ENCODE measurements around the gene HGF. TPM values are rescaled to one million over a fixed set of nuclear protein-coding genes. Genes with fewer than 3 reads are reported as not detected.
"Not testable (repeated sequence)": the region's sequence is repeated elsewhere in the genome, so short reads cannot be mapped to it uniquely, and the experiment has no call there.

Gene HGF
- 10 to 100 TPM in 2 of 4 donors, 1 to 10 TPM in 2; 4.8 to 16.6 (median 9.7) TPM for total RNA-seq

DNA sequence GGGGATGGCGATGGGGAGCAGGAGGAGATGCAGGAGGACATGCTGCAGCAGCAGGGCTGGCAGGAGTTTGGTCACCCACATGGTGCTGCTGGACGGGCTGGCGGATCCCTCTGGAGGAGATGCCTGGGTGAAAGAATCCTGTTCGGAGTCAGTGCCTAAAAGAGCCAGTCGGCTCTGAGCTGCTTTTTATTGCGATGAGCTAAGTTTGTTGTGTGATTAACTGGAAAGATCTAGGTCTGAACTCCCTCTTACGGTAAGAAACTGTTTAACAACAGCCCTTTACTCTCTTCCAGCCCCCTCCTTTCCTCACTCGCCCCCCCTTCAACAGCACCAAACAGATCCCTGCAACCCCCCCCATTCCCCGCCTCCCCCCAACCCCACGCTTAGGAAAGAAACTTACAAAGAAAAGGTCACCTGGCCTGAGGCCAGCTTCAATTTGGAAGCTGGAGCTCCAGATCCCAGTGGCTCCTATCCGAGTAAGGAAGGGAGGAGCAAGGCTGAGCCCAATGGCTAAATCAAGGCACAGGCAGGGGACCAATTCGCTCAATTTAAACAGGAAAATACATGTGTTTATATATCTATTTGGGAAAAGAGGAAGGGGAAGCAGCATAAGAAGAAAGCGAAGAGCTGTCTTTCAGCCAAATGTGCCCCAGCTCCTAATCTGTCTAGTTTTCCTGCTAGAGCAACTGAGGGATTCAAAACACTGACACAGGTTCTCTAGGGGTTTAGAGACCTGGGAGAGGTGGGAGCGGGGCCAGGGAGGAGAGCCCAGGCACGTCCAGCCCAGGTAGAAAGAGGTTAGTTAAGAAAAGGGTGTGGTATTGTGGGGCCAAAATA is at the start of gene HGF:
HGF (minus strand) TSS at position 157 of the 837 bp plus-strand sequence; CDS start at position 81, 76 bp downstream.
- DNase-seq (ENCODE audit: low spot score) (peak; percentile 29), ATAC-seq (ENCODE audit: low FRiP score) (peak; percentile 89)
- TF ChIP-seq, protein P1, sequence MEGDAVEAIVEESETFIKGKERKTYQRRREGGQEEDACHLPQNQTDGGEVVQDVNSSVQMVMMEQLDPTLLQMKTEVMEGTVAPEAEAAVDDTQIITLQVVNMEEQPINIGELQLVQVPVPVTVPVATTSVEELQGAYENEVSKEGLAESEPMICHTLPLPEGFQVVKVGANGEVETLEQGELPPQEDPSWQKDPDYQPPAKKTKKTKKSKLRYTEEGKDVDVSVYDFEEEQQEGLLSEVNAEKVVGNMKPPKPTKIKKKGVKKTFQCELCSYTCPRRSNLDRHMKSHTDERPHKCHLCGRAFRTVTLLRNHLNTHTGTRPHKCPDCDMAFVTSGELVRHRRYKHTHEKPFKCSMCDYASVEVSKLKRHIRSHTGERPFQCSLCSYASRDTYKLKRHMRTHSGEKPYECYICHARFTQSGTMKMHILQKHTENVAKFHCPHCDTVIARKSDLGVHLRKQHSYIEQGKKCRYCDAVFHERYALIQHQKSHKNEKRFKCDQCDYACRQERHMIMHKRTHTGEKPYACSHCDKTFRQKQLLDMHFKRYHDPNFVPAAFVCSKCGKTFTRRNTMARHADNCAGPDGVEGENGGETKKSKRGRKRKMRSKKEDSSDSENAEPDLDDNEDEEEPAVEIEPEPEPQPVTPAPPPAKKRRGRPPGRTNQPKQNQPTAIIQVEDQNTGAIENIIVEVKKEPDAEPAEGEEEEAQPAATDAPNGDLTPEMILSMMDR (IDR thresholded peaks at IDR 0.05), result no peak

DNA sequence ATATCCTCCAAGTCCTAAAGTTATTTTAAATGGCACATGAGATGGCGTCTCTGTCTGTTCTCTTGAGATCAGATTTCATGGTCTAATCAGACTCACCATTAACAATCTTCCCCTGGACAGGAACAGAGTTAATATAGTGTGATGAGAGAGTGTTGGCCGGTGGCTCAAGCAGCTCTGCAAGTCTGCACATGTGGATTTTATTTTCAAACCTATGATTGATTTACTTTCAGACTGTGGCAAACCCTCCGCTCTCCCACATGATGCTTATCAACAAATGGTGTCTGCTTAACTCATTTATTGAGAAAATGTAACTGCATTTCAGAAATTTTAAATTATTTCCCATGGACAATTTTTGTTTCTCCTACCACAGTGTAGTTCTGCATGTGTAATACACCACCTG is 46.5 kb upstream of the HGF start:
- ATAC-seq (ENCODE audit: low FRiP score) (no peak), DNase-seq (ENCODE audit: low spot score) (no peak)
- TF ChIP-seq, protein P1 (IDR thresholded peaks at IDR 0.05), result no peak

DNA sequence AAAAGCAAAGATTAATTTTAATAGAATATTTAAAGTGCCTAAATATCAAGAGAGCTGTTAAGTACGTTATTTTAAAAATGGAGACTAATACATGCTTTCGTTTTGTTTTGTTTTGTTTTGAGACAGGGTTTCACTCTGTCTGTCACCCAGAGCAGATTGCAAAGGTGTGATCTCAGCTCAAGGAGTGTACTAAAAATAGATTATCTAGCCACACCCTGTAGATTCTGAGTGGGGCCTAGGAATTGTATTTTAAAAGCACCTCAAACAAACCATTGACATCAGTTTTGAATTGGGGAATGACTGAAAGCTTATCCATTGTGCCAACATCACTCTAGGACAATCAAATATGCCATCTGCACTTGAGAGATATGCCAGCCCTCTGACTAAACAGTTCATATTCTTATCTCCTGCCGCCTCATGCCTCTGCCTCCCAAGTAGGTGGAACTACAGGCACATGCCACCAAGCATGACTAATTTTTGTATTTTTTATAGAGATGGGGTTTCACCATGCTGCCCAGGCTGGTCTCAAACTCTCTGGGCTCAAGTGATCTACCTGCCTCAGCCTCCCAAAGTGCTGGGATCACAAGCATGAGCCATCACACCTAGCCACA is 43.1 kb upstream of the HGF start:
- not testable (repeated sequence) for ATAC-seq (ENCODE audit: low FRiP score); DNase-seq (ENCODE audit: low spot score)

DNA sequence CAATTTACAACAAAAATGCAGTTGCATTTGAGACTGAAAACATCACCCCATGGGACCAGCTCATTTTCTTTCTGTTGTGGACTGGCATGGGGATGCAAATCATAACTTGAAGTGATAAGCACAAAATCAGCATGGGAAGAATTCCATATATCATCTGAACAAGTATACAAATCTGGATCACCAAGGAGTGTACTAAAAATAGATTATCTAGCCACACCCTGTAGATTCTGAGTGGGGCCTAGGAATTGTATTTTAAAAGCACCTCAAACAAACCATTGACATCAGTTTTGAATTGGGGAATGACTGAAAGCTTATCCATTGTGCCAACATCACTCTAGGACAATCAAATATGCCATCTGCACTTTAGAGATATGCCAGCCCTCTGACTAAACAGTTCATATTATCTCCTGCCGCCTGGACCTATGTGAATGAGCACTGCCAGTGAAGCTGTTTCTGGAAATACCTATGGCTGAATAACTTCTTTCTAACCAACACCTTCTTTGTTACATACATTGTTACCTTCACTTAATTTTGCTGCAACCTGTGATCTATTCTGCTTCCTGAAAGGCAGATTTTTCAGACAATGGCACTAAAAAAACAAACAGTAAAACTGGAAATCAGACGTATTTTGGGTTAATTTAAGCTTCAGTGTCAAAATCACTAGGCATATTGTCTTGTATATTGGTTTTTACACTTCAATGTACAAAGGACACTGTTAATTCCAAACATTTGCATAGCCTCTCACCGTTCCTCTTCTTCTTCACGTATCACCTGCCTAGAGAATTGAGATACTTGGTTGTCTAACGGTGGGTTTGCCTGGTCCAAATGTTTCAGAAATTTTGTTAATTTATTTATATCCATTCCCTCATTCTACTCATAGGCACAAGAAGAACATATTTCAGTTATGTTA is 42.4 kb upstream of the HGF start:
- no peak for ATAC-seq (ENCODE audit: low FRiP score)
- DNase-seq (ENCODE audit: low spot score), result no peak
- TF ChIP-seq, protein P1 (IDR thresholded peaks at IDR 0.05), result no peak

DNA sequence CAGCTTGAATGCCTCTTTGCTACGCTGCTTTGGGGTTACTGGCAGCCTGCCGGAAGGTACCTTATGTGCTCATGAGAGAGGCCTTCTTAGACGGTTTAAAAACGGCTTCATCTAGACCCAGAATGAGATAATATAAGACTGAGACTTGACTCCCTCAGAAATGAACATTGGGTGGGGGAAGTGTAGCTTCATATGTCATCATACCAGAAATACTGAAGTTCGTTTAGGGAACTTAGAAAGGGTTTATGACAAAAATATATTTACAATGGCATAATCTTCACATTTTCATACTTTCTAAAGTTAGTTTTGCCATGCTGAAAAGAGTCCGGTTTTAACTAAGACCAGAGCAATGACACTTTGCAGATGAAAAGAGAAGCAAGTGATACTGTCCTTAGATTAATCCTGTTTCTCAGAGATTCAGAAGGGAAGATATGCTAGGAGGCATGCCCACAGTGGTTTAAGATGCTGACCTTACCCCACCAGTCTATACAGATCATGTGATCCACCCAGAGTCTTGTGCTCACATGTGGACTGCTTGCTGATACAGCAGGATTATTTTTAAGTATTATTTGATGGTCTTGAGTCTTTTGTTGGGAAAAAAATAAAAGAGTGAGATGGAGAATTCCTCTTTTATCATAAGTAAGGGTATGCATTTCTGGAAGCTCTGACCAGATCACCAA is 40.8 kb upstream of the HGF start:
- TF ChIP-seq, protein P1 (IDR thresholded peaks at IDR 0.05), result no peak
- DNase-seq (ENCODE audit: low spot score) (no peak), ATAC-seq (ENCODE audit: low FRiP score) (no peak)

DNA sequence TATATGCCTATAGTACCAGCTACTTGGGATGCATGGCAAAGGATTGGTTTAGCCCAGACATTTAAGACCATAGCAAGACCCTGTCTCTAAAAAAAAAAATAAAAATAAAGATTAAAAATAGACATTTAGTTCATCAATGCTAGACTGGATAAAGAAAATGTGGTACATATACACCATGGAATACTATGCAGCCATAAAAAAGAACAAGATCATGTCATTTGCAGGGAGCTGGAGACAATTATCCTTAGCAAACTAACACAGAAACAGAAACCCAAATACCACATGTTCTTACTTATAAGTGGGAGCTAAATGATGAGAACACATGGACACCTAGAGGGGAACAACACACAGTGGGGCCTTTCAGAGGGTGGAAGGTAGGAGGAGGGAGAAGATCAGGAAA is 38.5 kb upstream of the HGF start:
- ATAC-seq (ENCODE audit: low FRiP score); DNase-seq (ENCODE audit: low spot score): not testable (repeated sequence)

DNA sequence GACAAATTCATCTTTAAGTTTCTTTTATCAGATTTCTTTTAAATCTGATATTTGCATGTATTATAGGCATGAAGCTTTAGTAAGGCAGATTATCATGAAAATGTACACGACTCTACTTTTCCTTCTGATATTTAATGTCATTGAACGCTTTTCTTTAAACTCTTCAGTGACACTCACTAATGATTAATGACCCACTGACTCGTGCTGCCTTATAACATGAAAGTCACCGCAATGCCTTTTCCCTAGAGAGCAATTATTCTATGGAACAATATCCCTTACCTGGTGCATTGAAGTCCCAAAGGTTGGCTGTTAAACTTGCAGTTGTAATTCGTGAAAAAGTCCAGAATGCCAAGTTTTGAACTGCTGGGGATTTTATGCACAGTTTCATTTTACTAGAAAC is 33.4 kb upstream of the HGF start:
- no peak for ATAC-seq (ENCODE audit: low FRiP score)
- DNase-seq (ENCODE audit: low spot score), result no peak
- TF ChIP-seq, protein P1 (IDR thresholded peaks at IDR 0.05), result no peak
